Astrocyte of the hippocampus (primary cell): ENCODE data around the gene ANKH.
A peak's percentile ranks its signal among the peaks of the same experiment; 100 is the strongest.

Experiments used
- DNase-seq: peaks from one replicate; pipeline ENCODE4 v3.0.0; 2011; ENCODE audit warnings: low read depth, low spot score

ANKH gene

DNA sequence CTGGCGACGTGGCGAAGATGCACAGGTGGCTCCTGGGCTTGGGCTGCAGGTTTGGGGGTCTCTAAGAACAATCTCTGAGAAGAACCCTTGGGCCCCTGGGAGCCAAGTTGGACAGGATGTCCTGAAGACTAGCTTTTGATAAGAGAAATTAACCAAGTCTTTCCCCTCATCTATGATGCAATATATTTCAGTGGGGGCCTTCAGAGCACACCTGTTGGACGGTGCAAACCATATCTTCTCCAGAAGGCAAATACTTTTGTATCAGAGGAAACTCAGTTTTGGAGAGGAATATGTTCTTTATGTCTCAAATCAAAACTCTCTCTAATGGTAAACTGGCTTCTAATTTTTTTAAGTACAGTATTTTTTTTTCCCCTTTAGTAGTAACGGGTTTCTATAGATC is 178.5 kb downstream of the ANKH start:
- DNase-seq, result no peak

DNA sequence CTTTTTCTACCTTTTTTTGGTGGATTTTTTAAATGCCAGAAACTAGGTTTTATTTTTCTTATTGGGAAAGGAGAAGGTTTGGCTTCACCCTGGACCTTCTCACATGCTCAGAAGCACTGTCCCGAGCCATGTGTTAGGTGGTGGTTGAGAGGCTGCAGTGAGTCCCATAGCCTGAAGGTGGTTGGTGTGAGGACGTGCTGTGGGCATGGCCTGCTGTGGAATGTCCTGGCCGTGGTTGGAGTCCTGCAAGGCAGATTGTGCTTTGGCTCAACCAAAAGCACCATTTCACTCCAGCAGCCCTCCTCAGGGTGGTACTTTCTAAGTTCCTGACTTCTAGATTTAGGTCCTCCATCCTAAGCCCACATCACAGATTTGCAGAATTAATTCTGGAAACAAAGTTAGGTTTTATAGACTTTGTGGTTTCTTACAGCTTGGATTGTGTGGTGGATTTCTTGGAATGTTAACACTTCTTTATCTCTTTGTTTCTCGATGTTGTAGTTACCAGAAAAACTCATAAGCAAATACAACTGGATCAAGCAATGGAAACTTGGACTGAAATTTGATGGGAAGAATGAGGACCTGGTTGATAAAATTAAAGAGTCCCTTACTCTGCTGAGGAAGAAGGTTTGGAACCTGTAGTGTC is 184.4 kb downstream of the ANKH start:
- DNase-seq, result peak; percentile 71

GRCh38 chr5:14686517-14686916 is 185.1 kb downstream of the ANKH start:
- DNase-seq, result no peak

- DNase-seq, result peak; percentile 76
Measured at GRCh38 chr5:14685757-14686156, 185.8 kb downstream of the ANKH start.

DNA sequence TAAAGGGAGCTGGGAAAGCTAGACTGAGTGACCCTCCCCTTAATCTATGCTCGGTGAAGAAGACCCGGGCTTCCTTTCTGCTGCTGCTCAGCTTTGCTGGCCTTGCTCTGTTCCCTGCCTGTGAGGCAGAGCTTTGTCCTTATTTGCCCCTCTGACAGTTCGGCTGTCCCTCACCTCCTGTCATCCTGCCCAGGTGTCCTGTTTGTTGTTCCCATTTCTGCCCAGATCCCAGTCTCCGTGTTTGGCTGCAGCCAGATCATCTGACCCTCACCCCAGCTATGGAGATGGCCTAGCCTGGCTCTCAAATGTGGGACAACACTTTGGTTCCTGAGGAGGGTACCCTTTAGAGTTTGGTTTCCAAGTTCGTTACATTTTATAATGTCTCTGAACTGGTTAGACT is 186.8 kb downstream of the ANKH start:
- DNase-seq, result no peak

DNA sequence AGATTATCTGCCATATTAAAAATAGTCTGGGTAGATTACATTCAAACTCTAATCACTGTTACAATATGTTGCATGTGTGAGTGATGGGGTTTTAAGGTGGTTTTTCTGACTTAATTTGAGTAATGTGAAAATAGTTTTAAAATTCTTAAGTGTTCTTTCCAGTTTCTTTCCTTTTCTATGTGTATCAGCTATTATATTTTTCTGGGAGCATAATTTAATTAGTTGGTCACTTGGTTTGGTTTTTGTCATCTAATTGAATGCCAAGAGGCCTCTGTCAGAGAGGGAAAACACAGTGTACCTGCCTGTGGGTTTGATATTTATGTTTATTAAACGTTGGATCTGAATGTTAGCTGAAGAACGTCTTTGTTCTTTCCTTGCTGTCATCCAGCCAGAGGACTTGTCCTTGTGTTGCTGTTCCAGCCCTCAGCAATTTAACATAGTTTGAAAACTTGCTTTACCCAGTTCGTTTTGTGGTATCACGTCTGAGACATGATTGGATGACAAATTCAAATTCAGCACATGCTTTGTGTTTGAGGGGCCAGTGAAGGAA is 187.6 kb downstream of the ANKH start:
- DNase-seq, result peak; percentile 39

GRCh38 chr5:14681236-14681752 is 190.3 kb downstream of the ANKH start:
- peak; percentile 63 for DNase-seq

DNA sequence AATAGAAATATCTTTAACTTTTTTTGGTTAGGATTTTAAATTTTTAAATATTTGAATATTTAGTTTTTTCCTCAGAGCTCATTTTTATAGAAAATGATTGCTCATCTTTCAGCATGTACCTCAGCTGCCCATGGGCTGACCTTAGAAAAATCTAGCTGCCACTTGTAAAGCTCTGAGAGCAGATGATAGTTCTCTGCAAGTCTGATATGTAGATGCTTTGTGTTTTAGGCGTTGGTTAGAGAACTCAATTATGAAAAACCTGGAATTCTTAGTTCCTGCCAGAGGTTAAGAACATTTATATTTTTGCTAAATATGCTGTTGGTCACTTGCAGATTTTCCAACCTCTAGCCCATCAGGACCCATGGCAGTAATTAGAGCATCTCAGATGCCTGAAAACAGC is 192.0 kb downstream of the ANKH start:
- DNase-seq, result no peak

DNA sequence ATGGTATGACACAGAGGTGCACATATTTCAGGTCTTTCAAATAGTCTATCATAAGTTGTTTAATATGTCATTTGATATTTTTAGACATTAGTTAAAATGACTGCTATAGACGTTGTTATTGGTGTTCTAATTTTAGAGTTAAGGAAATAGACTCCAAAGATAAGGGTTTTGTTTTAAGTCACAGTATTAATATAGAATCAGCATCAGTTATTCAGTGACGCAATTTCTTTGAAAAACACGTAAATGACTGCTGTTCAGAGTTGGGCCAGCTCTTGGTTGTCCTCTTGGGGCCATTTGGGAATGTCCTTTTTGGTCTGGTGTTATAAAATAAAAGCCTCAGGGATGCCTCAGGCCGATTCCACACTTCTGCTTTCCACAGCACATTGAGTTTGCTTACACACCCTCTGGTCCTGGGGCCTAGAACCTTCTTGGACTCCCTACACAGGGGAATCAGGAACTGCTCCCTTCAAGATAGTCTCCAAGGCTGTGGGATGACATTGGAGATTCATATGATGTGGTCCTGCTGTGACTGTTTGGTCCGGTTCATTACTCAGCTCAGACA is 192.7 kb downstream of the ANKH start:
- DNase-seq, result no peak

DNA sequence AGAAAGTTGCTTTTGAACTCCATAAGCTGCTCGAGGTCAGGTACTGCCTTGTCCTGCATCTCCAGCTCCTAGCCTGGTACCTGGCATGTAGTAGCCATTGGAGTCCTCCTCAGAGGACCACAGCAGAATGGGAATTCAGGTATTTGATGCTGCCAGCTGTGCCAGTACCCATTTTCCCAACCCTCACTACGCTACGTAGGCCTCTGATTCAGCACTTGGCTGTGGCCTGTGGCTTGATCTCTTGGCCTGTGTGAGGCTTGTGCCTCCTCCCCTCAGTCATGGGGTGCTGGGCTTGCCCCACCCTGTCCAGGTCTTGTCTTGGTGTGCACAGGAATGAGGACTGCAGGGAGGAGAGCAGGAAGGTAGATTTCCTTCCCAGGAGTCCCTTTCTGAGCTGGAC is 195.3 kb downstream of the ANKH start:
- DNase-seq, result peak; percentile 61

DNA sequence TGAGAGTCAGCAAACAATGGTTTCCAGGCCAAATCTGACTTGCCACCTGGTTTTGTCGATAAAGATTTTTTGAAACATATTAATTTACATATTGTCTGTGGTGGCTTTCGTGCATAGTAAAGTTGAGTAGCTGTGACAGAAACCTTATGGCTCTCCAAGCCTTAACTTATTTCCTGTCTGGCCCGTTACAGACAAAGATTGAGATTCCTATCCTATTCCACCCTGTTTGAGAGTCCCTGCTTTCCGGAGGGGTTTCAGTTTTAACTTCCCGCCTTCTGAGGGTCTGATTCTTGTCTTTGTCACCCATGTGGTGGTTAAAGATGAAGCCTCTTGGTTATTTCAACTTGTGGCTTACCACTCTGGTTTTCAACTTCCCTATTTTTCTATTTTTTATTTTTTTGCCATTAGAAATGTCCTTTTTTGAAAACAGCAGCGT is 195.7 kb downstream of the ANKH start:
- DNase-seq, result no peak

DNA sequence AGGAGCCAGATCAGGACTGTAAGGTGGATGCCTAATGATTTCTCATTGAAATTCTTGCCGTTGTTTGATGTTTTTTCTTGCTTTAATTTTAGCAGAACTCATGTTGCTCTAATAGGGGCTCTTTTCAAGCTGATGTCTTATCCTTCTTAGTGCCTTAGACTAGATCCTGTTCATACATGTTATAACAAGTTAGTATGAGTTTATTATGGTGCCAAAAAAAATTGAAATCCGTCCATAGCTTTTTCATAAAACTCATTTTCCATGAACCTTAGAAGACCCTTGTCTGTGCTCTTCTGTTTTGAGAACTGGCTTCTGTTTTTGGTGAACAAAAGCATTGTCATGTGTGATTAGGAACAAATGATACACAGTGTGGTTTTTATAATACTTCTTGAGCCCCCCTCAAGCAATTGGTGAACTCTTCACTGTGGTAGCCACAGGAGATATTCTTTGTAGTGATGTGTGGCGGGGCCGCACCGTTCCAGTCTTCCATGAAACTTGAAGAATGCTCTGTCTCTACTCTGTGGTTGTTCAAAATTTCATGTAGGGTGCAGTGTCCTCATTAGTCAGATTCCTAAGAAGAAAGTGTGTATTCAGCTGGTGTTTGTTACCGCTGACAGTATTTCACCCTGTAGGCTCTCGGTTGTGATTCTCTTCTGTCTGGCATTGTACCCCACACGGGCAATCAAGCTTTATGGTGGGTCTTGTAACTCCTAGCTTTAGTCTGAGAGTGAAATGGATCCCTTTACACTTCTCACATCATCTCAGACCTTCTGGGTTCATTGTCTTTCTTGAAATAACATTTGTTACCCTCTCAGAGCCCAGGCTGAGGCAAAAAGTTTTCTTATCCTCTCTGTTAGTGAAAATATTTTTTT is 196.4 kb downstream of the ANKH start:
- DNase-seq, result peak; percentile 46

- DNase-seq, result no peak
Measured at GRCh38 chr5:14673443-14673842, 198.1 kb downstream of the ANKH start.

GRCh38 chr5:14672484-14673394 is 198.8 kb downstream of the ANKH start:
- no peak for DNase-seq

- DNase-seq, result no peak
Measured at GRCh38 chr5:14672082-14672481, 199.5 kb downstream of the ANKH start.

GRCh38 chr5:14671414-14671813 is 200.2 kb downstream of the ANKH start:
- peak; percentile 55 for DNase-seq

DNA sequence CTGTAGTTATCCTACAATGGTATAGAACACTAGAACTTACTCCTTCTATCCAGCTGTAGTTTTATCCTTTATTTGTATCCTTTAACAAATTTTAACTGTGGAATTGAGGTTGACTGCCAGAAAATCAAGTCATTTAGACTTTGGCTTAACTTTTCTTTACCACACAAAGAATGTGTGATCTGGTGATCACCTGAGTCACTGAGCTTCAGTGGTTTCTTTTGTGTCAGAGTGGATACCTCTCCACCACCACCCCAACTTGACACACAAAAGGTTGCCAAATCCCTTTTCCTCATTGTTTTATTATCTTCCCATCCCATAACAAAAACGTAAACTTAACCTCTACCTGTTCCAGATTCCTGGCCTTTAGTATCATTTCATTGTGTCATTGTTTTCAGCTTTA is 201.6 kb downstream of the ANKH start:
- peak; percentile 75 for DNase-seq

DNA sequence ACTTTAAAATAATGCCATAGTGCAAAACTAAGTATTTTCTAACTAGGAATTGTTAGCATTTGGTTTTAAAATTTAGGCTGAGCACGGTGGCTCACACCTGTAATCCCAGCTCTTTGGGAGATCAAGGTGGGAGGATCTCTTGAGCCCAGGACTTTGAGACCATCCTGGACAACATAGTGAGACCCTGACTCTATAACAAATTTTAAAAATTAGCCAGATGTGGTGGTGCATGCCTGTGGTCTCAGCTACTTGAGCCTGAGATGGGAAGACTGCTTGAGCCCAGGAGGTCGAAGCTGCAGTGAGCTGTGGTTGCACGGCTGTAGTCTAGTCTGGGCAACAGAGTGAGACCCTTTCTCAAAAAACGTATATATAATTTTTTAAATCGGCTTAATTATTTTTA is 202.2 kb downstream of the ANKH start:
- DNase-seq, result no peak

GRCh38 chr5:14668181-14668591 is 203.4 kb downstream of the ANKH start:
- no peak for DNase-seq

- DNase-seq, result no peak
Measured at GRCh38 chr5:14667770-14668169, 203.8 kb downstream of the ANKH start.

- no peak for DNase-seq
Measured at GRCh38 chr5:14667290-14667689, 204.3 kb downstream of the ANKH start.
